ENCODE measurements around the gene ZNF213.
A peak's percentile ranks its signal among the peaks of the same experiment; 100 is the strongest.

The ZNF213 gene

GRCh38 chr16:3152027-3152276 is 17.1 kb downstream of the ZNF213 start:
- TF ChIP-seq EZH2 (optimal IDR thresholded peaks at IDR 0.05; ENCODE audit: low read depth, low read length): no peak
- no peak for TF ChIP-seq CTCF (IDR thresholded peaks at IDR 0.05; ENCODE audit: low read length)
- TF ChIP-seq EZH2phosphoT487 (IDR thresholded peaks at IDR 0.05; ENCODE audit: low read length): no peak

GRCh38 chr16:3152277-3152990 is 17.6 kb downstream of the ZNF213 start:
- peak overlapping the region; percentile 32; the same call in 1 of the 2 replicates for H3K27ac ChIP-seq (ENCODE audit: low read length)
- H3K9me2 ChIP-seq (replicated peaks; ENCODE audit: insufficient read depth, low read length): no peaks in the 10 kb centered on the region
- H3K4me2 ChIP-seq (ENCODE audit: low read depth, low read length): peak overlapping the region; percentile 81
- H3K36me3 ChIP-seq (replicated peaks; ENCODE audit: insufficient read depth, low read length): no peaks in the 10 kb centered on the region
- H3F3A ChIP-seq (ENCODE audit: insufficient read depth, low read length): peaks cover 36% of the 10 kb centered on the region
- H3K9ac ChIP-seq (ENCODE audit: low read length): peak overlapping the region; percentile 9; the same call in 1 of the 2 replicates
- peak; percentile 81 for DNase-seq
- H3K4me1 ChIP-seq (ENCODE audit: low read length): peaks cover 5% of the 10 kb centered on the region; the same call in 1 of the 2 replicates
- no peaks in the 10 kb centered on the region for H3K9me3 ChIP-seq (replicated peaks; ENCODE audit: insufficient read depth, low read length)
- no peaks in the 10 kb centered on the region for H3K79me2 ChIP-seq (ENCODE audit: low read length)
- peaks cover 14% of the 10 kb centered on the region; the same call in 1 of the 2 replicates for H3K27me3 ChIP-seq (replicated peaks; ENCODE audit: insufficient read depth, low read length)
- H4K20me1 ChIP-seq (ENCODE audit: insufficient read depth, low read length): no peaks in the 10 kb centered on the region
- peak overlapping the region; percentile 58 for H3K4me3 ChIP-seq (ENCODE audit: low read length)
- H2AFZ ChIP-seq (ENCODE audit: low read length): peak overlapping the region; percentile 22
- TF ChIP-seq EZH2phosphoT487 (IDR thresholded peaks at IDR 0.05; ENCODE audit: low read length): no peak
- TF ChIP-seq CTCF (IDR thresholded peaks at IDR 0.05; ENCODE audit: low read length): peak; percentile 43

More at GRCh38 chr16:3152027-3152276, 17.1 kb downstream of the ZNF213 start:
- peak overlapping the region; percentile 32; the same call in 1 of the 2 replicates for H3K27ac ChIP-seq (ENCODE audit: low read length)
- peak overlapping the region; percentile 9; the same call in 1 of the 2 replicates for H3K9ac ChIP-seq (ENCODE audit: low read length)
- H3K4me2 ChIP-seq (ENCODE audit: low read depth, low read length): peak overlapping the region; percentile 81
- H3K9me2 ChIP-seq (replicated peaks; ENCODE audit: insufficient read depth, low read length): no peaks in the 10 kb centered on the region
- H3K79me2 ChIP-seq (ENCODE audit: low read length): no peaks in the 10 kb centered on the region
- H3K36me3 ChIP-seq (replicated peaks; ENCODE audit: insufficient read depth, low read length): no peaks in the 10 kb centered on the region
- peak overlapping the region; percentile 58 for H3K4me3 ChIP-seq (ENCODE audit: low read length)
- no peaks in the 10 kb centered on the region for H3K9me3 ChIP-seq (replicated peaks; ENCODE audit: insufficient read depth, low read length)
- H3K4me1 ChIP-seq (ENCODE audit: low read length): 0 out of 2 replicates have a peak, but pooled peaks cover 4% of the 10 kb centered on the region
- H2AFZ ChIP-seq (ENCODE audit: low read length): 0 out of 2 replicates have a peak overlapping the region, but pooled peaks have one; percentile 22
- no peaks in the 10 kb centered on the region for H4K20me1 ChIP-seq (ENCODE audit: insufficient read depth, low read length)
- peaks cover 9% of the 10 kb centered on the region; the same call in 1 of the 2 replicates for H3K27me3 ChIP-seq (replicated peaks; ENCODE audit: insufficient read depth, low read length)
- DNase-seq: no peak
- peaks cover 31% of the 10 kb centered on the region for H3F3A ChIP-seq (ENCODE audit: insufficient read depth, low read length)

- no peaks in the 10 kb centered on the region for H3K79me2 ChIP-seq (ENCODE audit: low read length)
- H3K4me2 ChIP-seq (ENCODE audit: low read depth, low read length): 0 out of 2 replicates have a peak overlapping the region, but pooled peaks have one; percentile 81
- H3K27ac ChIP-seq (ENCODE audit: low read length): peak overlapping the region; percentile 32; the same call in 1 of the 2 replicates
- H3K9me2 ChIP-seq (replicated peaks; ENCODE audit: insufficient read depth, low read length): no peaks in the 10 kb centered on the region
- no peak overlapping the region for H2AFZ ChIP-seq (ENCODE audit: low read length)
- H3K27me3 ChIP-seq (replicated peaks; ENCODE audit: insufficient read depth, low read length): peaks cover 19% of the 10 kb centered on the region; the same call in 1 of the 2 replicates
- peaks cover 41% of the 10 kb centered on the region for H3F3A ChIP-seq (ENCODE audit: insufficient read depth, low read length)
- H4K20me1 ChIP-seq (ENCODE audit: insufficient read depth, low read length): no peaks in the 10 kb centered on the region
- no peaks in the 10 kb centered on the region for H3K36me3 ChIP-seq (replicated peaks; ENCODE audit: insufficient read depth, low read length)
- peaks cover 10% of the 10 kb centered on the region; the same call in 1 of the 2 replicates for H3K4me1 ChIP-seq (ENCODE audit: low read length)
- DNase-seq: no peak
- H3K4me3 ChIP-seq (ENCODE audit: low read length): no peak overlapping the region
- no peak overlapping the region for H3K9ac ChIP-seq (ENCODE audit: low read length)
- no peaks in the 10 kb centered on the region for H3K9me3 ChIP-seq (replicated peaks; ENCODE audit: insufficient read depth, low read length)
- no peak for TF ChIP-seq EZH2phosphoT487 (IDR thresholded peaks at IDR 0.05; ENCODE audit: low read length)
- TF ChIP-seq EZH2 (optimal IDR thresholded peaks at IDR 0.05; ENCODE audit: low read depth, low read length): no peak
- TF ChIP-seq CTCF (IDR thresholded peaks at IDR 0.05; ENCODE audit: low read length): no peak
Measured at GRCh38 chr16:3152991-3153368, 18.2 kb downstream of the ZNF213 start.
